ENCODE results near the gene TMEM235. TPM values are rescaled to one million over a fixed set of nuclear protein-coding genes. Genes with fewer than 3 reads are reported as not detected.
"Not testable (repeated sequence)": the region's sequence is repeated elsewhere in the genome, so short reads cannot be mapped to it uniquely, and the experiment has no call there.

The TMEM235 gene
- total RNA-seq, 6 experiments from 2014 or later = not detected

GRCh38 chr17:78231991-78232858 lies 794 bp downstream of the TMEM235 start:
- intact Hi-C loops (cut with DNase I) = no loop called here
- no peak for DNase-seq
- ATAC-seq = peak in 2 of 4 donors; percentile 14 to 23
- TF ChIP-seq POLR2A (IDR thresholded peaks at IDR 0.05) (no peak), CTCF (IDR thresholded peaks at IDR 0.05) (no peak)
- H3K4me3 ChIP-seq = no peak overlapping the region
- 27% methylated on average over 14 of the region's 55 CpGs for WGBS (ENCODE audit: insufficient coverage, low coverage, low lambda C conversion rate, missing lambda C conversion rate)
- no peaks in the 10 kb centered on the region for H3K9me3 ChIP-seq
- peaks cover 0 to 11% of the 10 kb centered on the region in 2 donors for H3K27me3 ChIP-seq
- no peak overlapping the region for H3K27ac ChIP-seq
- H3K36me3 ChIP-seq = no peaks in the 10 kb centered on the region
- H3K4me1 ChIP-seq = no peaks in the 10 kb centered on the region

GRCh38 chr17:78232859-78233173 lies 1.4 kb downstream of the TMEM235 start:
- H3K27ac ChIP-seq = no peak overlapping the region
- H3K4me3 ChIP-seq = no peak overlapping the region
- H3K4me1 ChIP-seq = no peaks in the 10 kb centered on the region
- intact Hi-C loops (cut with DNase I) = no loop called here
- H3K36me3 ChIP-seq = no peaks in the 10 kb centered on the region
- ATAC-seq (no peak), DNase-seq (no peak)
- WGBS (ENCODE audit: insufficient coverage, low coverage, low lambda C conversion rate, missing lambda C conversion rate) = 80% methylated on average over 2 of the region's 2 CpGs
- H3K9me3 ChIP-seq = no peaks in the 10 kb centered on the region
- TF ChIP-seq POLR2A (IDR thresholded peaks at IDR 0.05) (no peak), CTCF (IDR thresholded peaks at IDR 0.05) (no peak)
- peaks cover 0 to 11% of the 10 kb centered on the region in 2 donors for H3K27me3 ChIP-seq

- H3K27me3 ChIP-seq = peaks cover 0 to 11% of the 10 kb centered on the region in 2 donors
- ATAC-seq (no peak), DNase-seq (no peak)
- H3K4me1 ChIP-seq = no peaks in the 10 kb centered on the region
- no peaks in the 10 kb centered on the region for H3K9me3 ChIP-seq
- H3K36me3 ChIP-seq = no peaks in the 10 kb centered on the region
- H3K27ac ChIP-seq = no peak overlapping the region
- intact Hi-C loops (cut with DNase I) = no loop called here
- no peak overlapping the region for H3K4me3 ChIP-seq
- 85% methylated on average over 4 of the region's 10 CpGs for WGBS (ENCODE audit: insufficient coverage, low coverage, low lambda C conversion rate, missing lambda C conversion rate)
- no peak for TF ChIP-seq POLR2A (IDR thresholded peaks at IDR 0.05)
- no peak for TF ChIP-seq CTCF (IDR thresholded peaks at IDR 0.05)
Measured at GRCh38 chr17:78233678-78234077, 2.2 kb downstream of the TMEM235 start.

- peaks cover 0 to 11% of the 10 kb centered on the region in 2 donors for H3K27me3 ChIP-seq
- no peak overlapping the region for H3K27ac ChIP-seq
- TF ChIP-seq POLR2A (IDR thresholded peaks at IDR 0.05) (no peak), CTCF (IDR thresholded peaks at IDR 0.05) (no peak)
- H3K36me3 ChIP-seq = no peaks in the 10 kb centered on the region
- 69% methylated on average over 5 of the region's 17 CpGs for WGBS (ENCODE audit: insufficient coverage, low coverage, low lambda C conversion rate, missing lambda C conversion rate)
- DNase-seq (no peak), ATAC-seq (no peak)
- no peaks in the 10 kb centered on the region for H3K4me1 ChIP-seq
- intact Hi-C loops (cut with DNase I) = no loop called here
- no peak overlapping the region for H3K4me3 ChIP-seq
- no peaks in the 10 kb centered on the region for H3K9me3 ChIP-seq
Measured at GRCh38 chr17:78234261-78234865, 2.9 kb downstream of the TMEM235 start.

GRCh38 chr17:78235022-78235421 lies 3.6 kb downstream of the TMEM235 start:
- H3K27ac ChIP-seq; intact Hi-C loops (cut with DNase I); H3K9me3 ChIP-seq; H3K36me3 ChIP-seq; H3K4me3 ChIP-seq; H3K4me1 ChIP-seq: not testable (repeated sequence)
- 72% methylated on average over 6 of the region's 6 CpGs for WGBS (ENCODE audit: insufficient coverage, low coverage, low lambda C conversion rate, missing lambda C conversion rate)
- H3K27me3 ChIP-seq = peaks cover 0 to 11% of the 10 kb centered on the region in 2 donors
- DNase-seq (peak in 1 of 3 donors; percentile 66), ATAC-seq (peak in 3 of 4 donors; percentile 46 to 71 (median 63))
